ENCODE measurements around the gene RABGAP1L.
"Not testable (repeated sequence)": the region's sequence is repeated elsewhere in the genome, so short reads cannot be mapped to it uniquely, and the experiment has no call there.

The RABGAP1L gene

GRCh38 chr1:174626031-174627025 lies 467.0 kb downstream of the RABGAP1L start:
- H3K27me3 ChIP-seq (ENCODE audit: control insufficient read depth, insufficient read depth, low read length) = no peaks in the 10 kb centered on the region
- H3K27ac ChIP-seq (ENCODE audit: low read depth, low read length) = no peak overlapping the region
- no peaks in the 10 kb centered on the region for H3K4me1 ChIP-seq (ENCODE audit: control insufficient read depth, insufficient read depth, low read length)
- H3K36me3 ChIP-seq (ENCODE audit: control insufficient read depth, insufficient read depth, low read length) = no peaks in the 10 kb centered on the region
- H3K9ac ChIP-seq (ENCODE audit: low read length) = no peak overlapping the region
- H3K4me3 ChIP-seq (ENCODE audit: low read depth, low read length) = no peak overlapping the region
- H3K9me3 ChIP-seq (ENCODE audit: control insufficient read depth, insufficient read depth, low read depth, low read length) = no peaks in the 10 kb centered on the region

GRCh38 chr1:174637487-174637886 lies 478.2 kb downstream of the RABGAP1L start:
- no peaks in the 10 kb centered on the region for H3K9me3 ChIP-seq (ENCODE audit: control insufficient read depth, insufficient read depth, low read depth, low read length)
- H3K4me1 ChIP-seq (ENCODE audit: control insufficient read depth, insufficient read depth, low read length) = no peaks in the 10 kb centered on the region
- no peaks in the 10 kb centered on the region for H3K36me3 ChIP-seq (ENCODE audit: control insufficient read depth, insufficient read depth, low read length)
- no peak overlapping the region for H3K4me3 ChIP-seq (ENCODE audit: low read depth, low read length)
- H3K9ac ChIP-seq (ENCODE audit: low read length) = no peak overlapping the region
- no peak overlapping the region for H3K27ac ChIP-seq (ENCODE audit: low read depth, low read length)
- H3K27me3 ChIP-seq (ENCODE audit: control insufficient read depth, insufficient read depth, low read length) = no peaks in the 10 kb centered on the region

- no peaks in the 10 kb centered on the region for H3K9me3 ChIP-seq (ENCODE audit: control insufficient read depth, insufficient read depth, low read depth, low read length)
- no peak overlapping the region for H3K4me3 ChIP-seq (ENCODE audit: low read depth, low read length)
- H3K27ac ChIP-seq (ENCODE audit: low read depth, low read length) = no peak overlapping the region
- no peaks in the 10 kb centered on the region for H3K36me3 ChIP-seq (ENCODE audit: control insufficient read depth, insufficient read depth, low read length)
- H3K4me1 ChIP-seq (ENCODE audit: control insufficient read depth, insufficient read depth, low read length) = no peaks in the 10 kb centered on the region
- no peaks in the 10 kb centered on the region for H3K27me3 ChIP-seq (ENCODE audit: control insufficient read depth, insufficient read depth, low read length)
- H3K9ac ChIP-seq (ENCODE audit: low read length) = no peak overlapping the region
Measured at GRCh38 chr1:174639461-174639860, 480.1 kb downstream of the RABGAP1L start.

GRCh38 chr1:174640783-174641182 lies 481.5 kb downstream of the RABGAP1L start:
- Histone ChIP-seq H3K9ac (ENCODE audit: low read length) (no peak overlapping the region), H3K4me1 (ENCODE audit: control insufficient read depth, insufficient read depth, low read length) (no peaks in the 10 kb centered on the region), H3K36me3 (ENCODE audit: control insufficient read depth, insufficient read depth, low read length) (no peaks in the 10 kb centered on the region), H3K9me3 (ENCODE audit: control insufficient read depth, insufficient read depth, low read depth, low read length) (no peaks in the 10 kb centered on the region), H3K4me3 (ENCODE audit: low read depth, low read length) (no peak overlapping the region), H3K27me3 (ENCODE audit: control insufficient read depth, insufficient read depth, low read length) (no peaks in the 10 kb centered on the region), H3K27ac (ENCODE audit: low read depth, low read length) (no peak overlapping the region)

GRCh38 chr1:174642393-174642792 lies 483.1 kb downstream of the RABGAP1L start:
- H3K4me1 ChIP-seq (ENCODE audit: control insufficient read depth, insufficient read depth, low read length) = no peaks in the 10 kb centered on the region
- no peaks in the 10 kb centered on the region for H3K9me3 ChIP-seq (ENCODE audit: control insufficient read depth, insufficient read depth, low read depth, low read length)
- no peak overlapping the region for H3K9ac ChIP-seq (ENCODE audit: low read length)
- no peaks in the 10 kb centered on the region for H3K27me3 ChIP-seq (ENCODE audit: control insufficient read depth, insufficient read depth, low read length)
- H3K27ac ChIP-seq (ENCODE audit: low read depth, low read length) = no peak overlapping the region
- H3K4me3 ChIP-seq (ENCODE audit: low read depth, low read length) = no peak overlapping the region
- no peaks in the 10 kb centered on the region for H3K36me3 ChIP-seq (ENCODE audit: control insufficient read depth, insufficient read depth, low read length)

GRCh38 chr1:174643206-174643605 lies 483.9 kb downstream of the RABGAP1L start:
- Histone ChIP-seq H3K9me3 (ENCODE audit: control insufficient read depth, insufficient read depth, low read depth, low read length) (no peaks in the 10 kb centered on the region), H3K27ac (ENCODE audit: low read depth, low read length) (no peak overlapping the region), H3K27me3 (ENCODE audit: control insufficient read depth, insufficient read depth, low read length) (no peaks in the 10 kb centered on the region), H3K4me3 (ENCODE audit: low read depth, low read length) (no peak overlapping the region), H3K36me3 (ENCODE audit: control insufficient read depth, insufficient read depth, low read length) (no peaks in the 10 kb centered on the region), H3K9ac (ENCODE audit: low read length) (no peak overlapping the region), H3K4me1 (ENCODE audit: control insufficient read depth, insufficient read depth, low read length) (no peaks in the 10 kb centered on the region)

DNA sequence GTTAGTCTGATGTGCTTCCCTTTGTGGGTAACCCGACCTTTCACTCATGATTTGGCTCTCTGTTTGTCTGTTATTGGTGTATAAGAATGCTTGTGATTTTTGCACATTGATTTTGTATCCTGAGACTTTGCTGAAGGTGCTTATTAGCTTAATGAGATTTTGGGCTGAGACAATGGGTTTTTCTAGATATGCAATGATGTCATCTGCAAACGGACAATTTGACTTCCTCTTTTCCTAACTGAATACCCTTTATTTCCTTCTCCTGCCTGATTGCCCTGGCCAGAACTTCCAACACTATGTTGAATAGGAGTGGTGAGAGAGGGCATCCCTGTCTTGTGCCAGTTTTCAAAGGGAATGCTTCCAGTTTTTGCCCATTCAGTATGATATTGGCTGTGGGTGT lies 490.3 kb downstream of the RABGAP1L start:
- not testable (repeated sequence) for H3K27me3 ChIP-seq (ENCODE audit: control insufficient read depth, insufficient read depth, low read length); H3K36me3 ChIP-seq (ENCODE audit: control insufficient read depth, insufficient read depth, low read length); H3K4me3 ChIP-seq (ENCODE audit: low read depth, low read length); H3K27ac ChIP-seq (ENCODE audit: low read depth, low read length); H3K9ac ChIP-seq (ENCODE audit: low read length); H3K9me3 ChIP-seq (ENCODE audit: control insufficient read depth, insufficient read depth, low read depth, low read length)
- peaks cover 16% of the 10 kb centered on the region for H3K4me1 ChIP-seq (ENCODE audit: control insufficient read depth, insufficient read depth, low read length)

- Histone ChIP-seq H3K27ac (ENCODE audit: low read depth, low read length) (0 out of 2 replicates have a peak overlapping the region, but pooled peaks have one; percentile 47), H3K4me1 (ENCODE audit: control insufficient read depth, insufficient read depth, low read length) (peaks cover 16% of the 10 kb centered on the region), H3K4me3 (ENCODE audit: low read depth, low read length) (peak overlapping the region; percentile 40; the same call in 1 of the 2 replicates), H3K36me3 (ENCODE audit: control insufficient read depth, insufficient read depth, low read length) (no peaks in the 10 kb centered on the region), H3K9me3 (ENCODE audit: control insufficient read depth, insufficient read depth, low read depth, low read length) (peaks cover 3% of the 10 kb centered on the region), H3K27me3 (ENCODE audit: control insufficient read depth, insufficient read depth, low read length) (no peaks in the 10 kb centered on the region), H3K9ac (ENCODE audit: low read length) (peak overlapping the region; percentile 33)
Measured at GRCh38 chr1:174652569-174653280, 493.4 kb downstream of the RABGAP1L start.

GRCh38 chr1:174654560-174654959 lies 495.2 kb downstream of the RABGAP1L start:
- no peak overlapping the region for H3K9ac ChIP-seq (ENCODE audit: low read length)
- H3K4me3 ChIP-seq (ENCODE audit: low read depth, low read length) = no peak overlapping the region
- no peaks in the 10 kb centered on the region for H3K27me3 ChIP-seq (ENCODE audit: control insufficient read depth, insufficient read depth, low read length)
- peaks cover 7% of the 10 kb centered on the region for H3K9me3 ChIP-seq (ENCODE audit: control insufficient read depth, insufficient read depth, low read depth, low read length)
- H3K27ac ChIP-seq (ENCODE audit: low read depth, low read length) = no peak overlapping the region
- H3K4me1 ChIP-seq (ENCODE audit: control insufficient read depth, insufficient read depth, low read length) = peaks cover 16% of the 10 kb centered on the region
- H3K36me3 ChIP-seq (ENCODE audit: control insufficient read depth, insufficient read depth, low read length) = no peaks in the 10 kb centered on the region

- Histone ChIP-seq H3K27me3 (ENCODE audit: control insufficient read depth, insufficient read depth, low read length) (no peaks in the 10 kb centered on the region), H3K9me3 (ENCODE audit: control insufficient read depth, insufficient read depth, low read depth, low read length) (peaks cover 7% of the 10 kb centered on the region), H3K9ac (ENCODE audit: low read length) (no peak overlapping the region), H3K4me1 (ENCODE audit: control insufficient read depth, insufficient read depth, low read length) (peaks cover 16% of the 10 kb centered on the region), H3K27ac (ENCODE audit: low read depth, low read length) (no peak overlapping the region), H3K4me3 (ENCODE audit: low read depth, low read length) (no peak overlapping the region), H3K36me3 (ENCODE audit: control insufficient read depth, insufficient read depth, low read length) (no peaks in the 10 kb centered on the region)
Measured at GRCh38 chr1:174656409-174657059, 497.2 kb downstream of the RABGAP1L start.
